Frontal cortex (tissue), 4 donors: ENCODE measurements around the gene SLC12A4. TPM values are rescaled to one million over a fixed set of nuclear protein-coding genes. Genes with fewer than 3 reads are reported as not detected.
A peak's percentile ranks its signal among the peaks of the same experiment; 100 is the strongest.
"Not testable (repeated sequence)": the region's sequence is repeated elsewhere in the genome, so short reads cannot be mapped to it uniquely, and the experiment has no call there.

Experiments used
- DNase-seq, 2 donors: peaks; one replicate each; pipeline ENCODE4 v3.0.0; 2012; ENCODE audit warnings: low spot score in 2 of 2
- FAIRE-seq: peaks from 2 replicates; lab custom pipeline; 2012; peaks lifted over from hg19 to GRCh38; lab: Jason Lieb, UNC
- total RNA-seq: library from RNA; depleted of rRNA; stranded (reverse); fragments of >200 nt; gene quantifications from one replicate; pipeline ENCODE4 v1.2.3, GENCODE V29; 2014
- donor health status: control.
- donor health status: control.
- donor health status: control.

Gene SLC12A4
- total RNA-seq, 1 donor from 2014 or later: 6.5 TPM

DNA sequence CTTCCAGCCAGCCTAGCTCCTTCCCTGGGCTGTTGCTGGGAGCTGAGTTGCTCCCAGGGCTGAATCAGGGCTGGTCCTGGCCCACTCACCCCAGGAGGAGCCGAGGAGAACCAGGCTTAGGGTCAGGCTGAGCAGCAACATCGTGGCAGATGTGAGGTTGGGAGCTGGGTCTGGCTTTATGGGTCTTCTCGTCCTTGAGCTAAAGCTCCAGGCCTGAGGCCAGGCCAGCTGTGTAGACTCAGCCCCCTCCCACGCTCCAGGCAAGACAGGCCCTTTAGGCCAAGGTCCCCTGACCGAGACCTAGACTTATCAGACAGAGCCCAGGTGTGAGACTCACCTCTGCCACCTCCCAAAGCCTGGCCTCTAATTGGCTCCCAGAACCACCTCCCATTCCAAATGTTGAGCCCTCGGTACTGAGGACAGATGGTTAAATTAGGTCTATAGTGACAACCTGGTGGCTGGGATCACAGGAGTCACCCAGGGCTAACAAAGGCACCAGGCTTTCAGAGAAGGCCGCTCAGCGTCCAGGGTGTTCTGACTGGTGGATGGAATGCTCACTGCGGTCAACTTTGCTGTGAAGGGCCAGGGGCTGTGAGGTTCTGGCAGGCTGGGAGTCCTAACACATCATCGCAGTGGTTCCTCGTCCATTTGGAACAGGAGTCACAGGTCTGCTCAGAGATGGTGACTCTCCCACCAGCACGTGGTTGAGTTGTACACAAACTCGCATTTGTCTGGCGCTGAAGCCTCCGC is 36.5 kb downstream of the SLC12A4 start, which contains the start of gene CTRL:
TSS of gene CTRL (minus strand) at position 151 of the 750 bp plus-strand sequence. CDS start at position 141, 10 bp downstream.
- DNase-seq (no peak), FAIRE-seq (no peak)

DNA sequence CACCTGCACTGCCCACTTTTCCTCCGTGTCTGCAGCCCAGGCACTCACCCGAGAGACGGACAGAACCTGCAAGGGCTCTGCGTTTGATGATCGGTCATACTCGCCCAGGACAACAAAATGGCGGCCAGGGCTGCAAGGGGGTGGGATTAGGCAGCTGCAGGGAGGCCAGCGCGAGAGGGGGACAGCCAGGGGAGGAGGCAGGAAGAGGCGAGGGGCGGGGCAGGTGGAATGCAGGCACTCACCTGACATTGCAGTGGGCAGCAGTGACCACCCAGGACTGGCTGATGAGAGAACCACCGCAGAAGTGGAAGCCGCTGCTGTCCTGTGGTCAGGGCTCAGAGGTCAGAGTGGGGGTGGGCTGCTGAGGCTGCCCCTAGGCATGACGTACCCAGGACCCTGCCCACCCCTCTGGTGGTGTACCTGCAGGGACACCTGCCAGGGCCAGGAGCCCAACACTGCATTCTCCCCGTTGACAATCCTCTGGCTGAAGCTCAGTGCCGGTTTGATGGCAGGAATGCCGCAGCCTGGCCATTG is 37.7 kb downstream of the SLC12A4 start:
- no peak for DNase-seq
- no peak for FAIRE-seq

GRCh38 chr16:67930191-67930590 is 38.2 kb downstream of the SLC12A4 start:
- FAIRE-seq (no peak), DNase-seq (no peak)

GRCh38 chr16:67928561-67929364 is 39.7 kb downstream of the SLC12A4 start:
- DNase-seq (peak; percentile 59 to 86), FAIRE-seq (no peak)

DNA sequence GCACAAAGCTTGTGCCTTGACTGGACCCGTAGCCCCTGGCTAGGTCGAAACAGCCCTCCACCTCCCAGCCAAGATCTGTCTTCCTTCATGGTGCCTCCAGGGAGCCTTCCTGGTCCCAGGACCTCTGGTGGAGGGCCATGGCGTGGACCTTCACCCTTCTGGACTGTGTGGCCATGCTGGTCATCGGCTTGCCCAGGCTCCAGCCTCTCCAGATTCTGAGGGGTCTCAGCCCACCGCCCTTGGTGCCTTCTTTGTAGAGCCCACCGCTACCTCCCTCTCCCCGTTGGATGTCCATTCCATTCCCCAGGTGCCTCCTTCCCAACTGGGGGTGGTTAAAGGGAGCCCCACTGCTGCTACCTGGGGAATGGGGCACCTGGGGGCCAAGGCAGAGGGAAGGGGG is 40.3 kb downstream of the SLC12A4 start:
- no peak for DNase-seq
- no peak for FAIRE-seq

DNA sequence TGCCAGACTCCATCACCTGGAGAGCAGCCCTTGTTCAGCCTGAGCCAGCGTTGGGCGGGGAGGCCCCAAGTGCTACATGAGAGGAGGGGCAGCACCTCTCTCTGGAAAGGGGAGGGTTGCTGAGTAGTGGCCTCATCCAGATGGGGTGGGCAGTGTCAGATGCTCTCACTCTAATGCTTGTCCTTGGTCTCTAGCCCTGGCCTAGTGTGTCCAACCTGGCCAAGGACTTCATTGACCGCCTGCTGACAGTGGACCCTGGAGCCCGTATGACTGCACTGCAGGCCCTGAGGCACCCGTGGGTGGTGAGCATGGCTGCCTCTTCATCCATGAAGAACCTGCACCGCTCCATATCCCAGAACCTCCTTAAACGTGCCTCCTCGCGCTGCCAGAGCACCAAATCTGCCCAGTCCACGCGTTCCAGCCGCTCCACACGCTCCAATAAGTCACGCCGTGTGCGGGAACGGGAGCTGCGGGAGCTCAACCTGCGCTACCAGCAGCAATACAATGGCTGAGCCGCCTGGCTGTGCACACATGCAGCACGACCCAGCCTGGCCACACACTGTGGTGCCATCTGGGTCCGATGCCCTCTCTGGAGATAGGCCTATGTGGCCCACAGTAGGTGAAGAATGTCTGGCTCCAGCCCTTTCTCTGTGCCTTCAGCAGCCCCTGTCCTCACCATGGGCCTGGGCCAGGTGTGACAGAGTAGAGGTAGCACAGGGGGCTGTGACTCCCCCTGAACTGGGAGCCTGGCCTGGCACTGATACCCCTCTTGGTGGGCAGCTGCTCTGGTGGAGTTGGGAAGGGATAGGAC is 41.1 kb downstream of the SLC12A4 start:
- DNase-seq: no peak
- no peak for FAIRE-seq

- DNase-seq: peak in 1 of 2 donors; percentile 54
- no peak for FAIRE-seq
These were observed 42.2 kb downstream of the SLC12A4 start for GRCh38 chr16:67926181-67926750.

DNA sequence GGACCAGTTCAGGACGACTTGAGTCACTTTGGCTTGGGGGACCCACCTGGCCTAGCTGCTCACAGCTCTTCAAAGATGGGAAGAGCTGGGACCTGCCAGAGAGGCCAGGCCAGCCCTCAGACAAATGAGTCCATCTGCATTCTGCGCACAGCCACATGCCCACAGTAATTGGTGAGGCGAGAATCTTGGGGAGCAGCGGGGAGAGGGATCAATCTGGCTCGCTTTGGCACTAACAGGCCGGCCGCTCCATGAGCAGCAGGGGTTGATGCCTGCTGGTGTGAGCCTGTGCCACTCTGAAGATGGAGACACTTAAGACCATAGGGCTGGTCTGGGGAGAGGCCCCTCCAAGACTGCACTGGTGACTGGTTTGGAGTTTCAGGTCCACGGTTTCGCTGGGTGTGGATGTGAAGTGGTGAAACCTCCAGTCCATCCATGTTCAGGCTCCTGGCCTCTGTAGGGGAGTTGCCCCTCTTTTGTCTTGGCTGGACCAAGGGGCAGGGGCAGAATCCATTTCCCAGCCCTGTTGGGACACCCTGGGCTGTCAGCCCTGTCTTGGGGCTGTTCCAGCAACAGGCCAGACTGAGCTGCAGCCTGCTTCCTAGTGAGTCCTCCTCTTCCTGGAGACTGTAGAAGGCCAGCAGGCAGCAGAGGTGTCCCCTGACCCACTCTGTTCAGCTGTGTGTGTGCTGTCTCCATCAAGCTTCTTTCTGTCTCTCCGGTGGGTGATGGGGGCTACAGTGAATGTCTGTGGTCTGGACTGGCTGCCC is 44.1 kb downstream of the SLC12A4 start:
- DNase-seq (no peak), FAIRE-seq (no peak)

GRCh38 chr16:67923414-67924116 is 44.9 kb downstream of the SLC12A4 start:
- DNase-seq (no peak), FAIRE-seq (no peak)

GRCh38 chr16:67922740-67923139 is 45.7 kb downstream of the SLC12A4 start:
- no peak for FAIRE-seq
- DNase-seq: no peak

GRCh38 chr16:67922221-67922620 is 46.2 kb downstream of the SLC12A4 start:
- FAIRE-seq (no peak), DNase-seq (no peak)

DNA sequence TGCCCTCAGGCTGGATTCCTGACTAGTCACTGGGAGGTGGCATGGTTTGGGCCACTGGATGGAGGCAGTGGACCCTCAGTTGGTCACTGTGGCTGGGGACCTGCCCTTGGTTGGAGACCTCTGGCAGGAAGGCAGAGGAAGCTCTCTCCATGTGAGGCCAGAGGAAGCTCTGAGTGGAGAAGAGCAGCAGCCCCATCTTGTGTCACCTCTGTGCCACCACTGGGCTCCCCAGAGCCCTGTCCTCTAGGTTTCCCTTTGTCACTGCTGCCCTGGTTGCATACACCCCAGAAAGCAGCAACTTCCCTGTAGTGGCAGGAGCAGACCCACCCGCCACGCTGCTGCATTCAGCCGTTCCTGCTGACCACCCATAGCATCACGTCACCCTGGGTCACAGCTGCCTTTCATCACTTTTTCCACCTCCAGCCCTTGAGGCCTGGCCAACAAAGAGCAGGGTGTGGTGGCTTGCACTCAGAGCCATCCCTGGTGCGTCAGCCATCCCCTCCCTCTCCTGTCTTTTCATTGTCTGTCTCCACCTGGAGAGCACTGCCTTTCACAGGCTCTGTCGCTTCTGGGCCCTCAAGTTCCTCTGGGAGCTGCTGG is 48.7 kb downstream of the SLC12A4 start:
- DNase-seq (no peak), FAIRE-seq (no peak)

DNA sequence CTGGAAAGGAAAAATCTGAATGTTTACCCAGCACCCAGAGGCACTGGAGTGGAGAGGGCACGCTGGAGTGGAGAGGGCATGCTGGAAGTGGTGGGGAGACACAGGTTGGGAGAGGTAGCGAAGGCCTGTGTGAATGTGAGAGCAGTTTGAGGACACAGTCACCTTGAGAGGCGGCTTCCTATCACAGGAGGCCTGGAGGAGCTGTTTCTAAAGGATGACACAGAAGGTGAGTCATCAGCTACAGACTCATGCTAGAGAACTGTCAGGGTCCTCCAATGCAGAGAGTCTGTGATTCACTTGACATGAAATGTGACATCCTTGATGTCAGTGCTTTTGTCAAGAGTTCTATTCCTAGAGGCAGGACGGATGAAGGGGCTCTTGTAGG is 50.6 kb downstream of the SLC12A4 start:
- peak in 1 of 2 donors; percentile 60 for DNase-seq
- FAIRE-seq: no peak

DNA sequence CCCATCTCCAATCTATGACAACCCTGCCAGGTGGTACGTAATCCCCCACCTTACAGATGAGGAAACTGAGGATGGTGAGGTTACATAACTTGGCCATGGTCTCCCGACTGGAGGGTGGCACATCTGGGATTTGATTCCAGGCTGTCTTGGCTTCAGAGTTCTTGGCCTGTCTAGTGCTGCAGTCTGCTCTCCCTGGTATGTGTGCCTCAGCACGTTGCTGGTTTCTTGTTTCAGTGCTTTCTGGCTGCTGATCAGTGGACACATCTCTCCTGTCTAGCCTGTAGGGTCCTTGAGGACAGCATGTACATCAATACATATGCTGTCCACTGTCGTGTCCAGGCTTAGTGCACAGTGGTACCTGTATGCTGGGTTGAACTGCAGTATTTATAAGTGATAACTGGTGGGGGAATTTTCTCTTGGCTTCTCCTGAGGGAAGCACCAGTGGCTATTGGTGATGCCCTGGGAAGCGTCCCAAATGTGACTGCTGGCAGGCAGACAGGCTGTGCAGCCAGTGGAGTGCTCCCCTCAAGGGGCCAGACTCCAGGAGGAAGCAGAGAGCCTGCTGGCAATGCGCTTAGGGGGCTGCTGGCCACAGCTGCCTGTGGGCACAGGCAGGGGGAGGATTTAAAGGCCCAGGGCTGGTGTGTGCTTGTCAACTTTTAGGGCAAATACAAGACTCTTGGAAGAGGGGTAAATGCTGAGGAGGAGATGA is 51.1 kb downstream of the SLC12A4 start:
- no peak for DNase-seq
- no peak for FAIRE-seq

DNA sequence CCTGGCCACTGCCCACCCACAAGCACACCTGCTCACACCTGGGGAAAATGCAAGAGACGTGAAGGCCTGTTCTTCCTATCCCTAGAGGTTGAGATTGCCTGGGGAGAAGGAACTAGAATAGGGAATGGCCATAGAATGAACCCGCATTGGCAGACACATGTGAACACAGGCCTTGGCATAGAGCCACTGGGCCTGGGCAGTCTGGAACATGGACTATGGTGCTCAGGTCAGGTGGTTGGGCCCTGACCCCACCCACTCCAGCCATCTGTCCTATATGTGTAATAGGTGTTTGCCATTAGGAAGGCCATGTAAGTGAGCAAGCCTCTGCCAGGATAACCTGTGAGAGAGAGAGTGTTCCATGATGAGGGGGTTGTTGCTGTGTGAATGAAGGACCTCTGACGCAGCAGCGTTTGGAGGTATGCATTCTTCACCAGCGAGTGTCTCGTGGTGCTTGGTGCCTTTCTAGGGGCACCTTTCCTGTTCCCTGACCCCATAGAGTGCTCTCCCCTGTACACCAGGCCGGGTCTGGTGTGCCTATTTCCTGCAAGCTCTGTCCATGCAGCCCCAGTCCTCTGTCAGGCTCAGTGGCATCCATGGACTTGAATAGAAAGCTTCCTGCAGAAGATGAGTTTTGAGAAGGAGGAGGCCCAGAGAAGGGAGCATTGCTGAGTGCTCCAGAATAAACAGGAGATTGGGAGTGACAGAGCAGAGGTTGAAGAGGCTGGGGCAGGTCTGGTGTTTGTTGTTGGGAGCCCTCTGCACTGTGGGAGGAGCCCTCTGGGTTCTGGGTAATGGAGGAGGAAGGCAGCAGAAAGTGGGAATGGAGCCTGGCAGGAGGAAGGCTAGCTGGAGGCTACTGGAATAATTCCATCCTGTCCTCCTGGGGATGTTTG is 52.4 kb downstream of the SLC12A4 start:
- DNase-seq: no peak
- FAIRE-seq: no peak

- not testable (repeated sequence) for FAIRE-seq, DNase-seq
These were observed 53.0 kb downstream of the SLC12A4 start for GRCh38 chr16:67915496-67915769.
